Thyroid gland (tissue), 4 donors: ENCODE results near the gene ABCB8. TPM values are rescaled to one million over a fixed set of nuclear protein-coding genes. Genes with fewer than 3 reads are reported as not detected.

ENCODE experiments used
- DNase-seq, 2 donors: peaks; one replicate each; pipeline ENCODE4 v3.0.0-alpha.2; 2019
- H3K27ac ChIP-seq, 3 donors: fragments of 200-600 bp; sonication (generic); 1 replicate in 2 of 3; 2 replicates in 1 of 3; pipeline ENCODE4 v1.5.1; 2016 to 2019; ENCODE audit warnings: mild to moderate bottlenecking in 1 of 3, moderate library complexity in 1 of 3
- H3K27me3 ChIP-seq: fragments of 200-600 bp; sonication (generic); one replicate; pipeline ENCODE4 v1.5.1; 2019
- H3K36me3 ChIP-seq, 2 donors: fragments of 200-600 bp; sonication (generic); one replicate each; pipeline ENCODE4 v1.5.1; 2016 to 2019
- H3K4me1 ChIP-seq, 2 donors: fragments of 200-600 bp; sonication (generic); one replicate each; pipeline ENCODE4 v1.5.1; 2017 to 2019
- H3K4me3 ChIP-seq, 3 donors: fragments of 200-600 bp; sonication (generic); replicated peaks in 1 of 3; 1 replicate in 2 of 3; 2 replicates in 1 of 3; pipeline ENCODE4 v1.5.1; 2016; ENCODE audit warnings: mild to moderate bottlenecking in 1 of 3
- H3K9me3 ChIP-seq: fragments of 200-600 bp; sonication (generic); one replicate; pipeline ENCODE4 v1.5.1; 2017
- CTCF ChIP-seq, 6 experiments: fragments of 200-600 bp in 3 of 6; fragments of 450-650 bp in 3 of 6; sonication (generic) in 3 of 6; IDR thresholded peaks; one replicate each; pipeline ENCODE4 v1.5.1; 2016 to 2019; ENCODE audit warnings: antibody characterized with exemption in 6 of 6, mild to moderate bottlenecking in 2 of 6, inconsistent platforms in 1 of 6, moderate library complexity in 1 of 6
- POLR2A ChIP-seq, 2 donors: fragments of 450-650 bp; IDR thresholded peaks; one replicate each; pipeline ENCODE4 v1.6.1; 2017; ENCODE audit warnings: antibody characterized with exemption in 2 of 2, mild to moderate bottlenecking in 2 of 2, moderate library complexity in 1 of 2
- WGBS, 2 donors: methylation state at CpG; one replicate each; pipeline ENCODE4 v1.1.5; 2017; 5-methylcytosine and 5-hydroxymethylcytosine counted together
- intact Hi-C: fragments of 100-400 bp; cut with DNase I; formaldehyde crosslinking; loops from one replicate; pipeline ENCODE4 v1.15.1; 2023
- total RNA-seq, 4 donors: library from RNA; depleted of rRNA; stranded (reverse); fragments of >200 nt; gene quantifications; one replicate each; pipeline ENCODE4 v1.2.3, GENCODE V29; 2016

The ABCB8 gene
- total RNA-seq, 4 donors from 2014 or later = 39.0 to 74.2 (median 60.9) TPM

DNA sequence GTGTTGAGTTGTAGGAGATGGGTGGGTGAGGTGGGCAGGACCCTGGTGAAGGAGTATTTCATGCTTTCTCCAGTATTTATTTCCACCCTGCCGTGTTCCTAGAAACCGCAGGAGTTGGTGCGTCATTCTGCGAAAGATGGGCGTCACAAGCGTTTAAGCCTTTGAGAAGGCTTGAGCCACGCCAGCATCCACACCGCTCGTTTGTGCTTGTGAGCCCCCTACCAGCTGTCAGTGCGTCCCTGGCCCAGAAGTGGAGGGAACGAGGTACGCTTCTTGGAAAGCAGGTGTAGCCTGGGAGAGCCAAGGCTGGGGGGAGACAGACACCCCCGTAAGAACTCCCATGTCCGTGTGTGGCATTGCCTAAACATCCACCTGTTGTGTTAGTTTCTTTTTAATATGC, 63.7 kb downstream of the ABCB8 start:
- no peak overlapping the region for H3K27ac ChIP-seq
- H3K36me3 ChIP-seq = no peaks in the 10 kb centered on the region
- 89 to 92% methylated on average over 14 of the region's 14 CpGs for WGBS, 2 donors
- TF ChIP-seq POLR2A (IDR thresholded peaks at IDR 0.05) (no peak), CTCF (IDR thresholded peaks at IDR 0.05) (no peak)
- DNase-seq = no peak
- no peak overlapping the region for H3K4me3 ChIP-seq
- no peaks in the 10 kb centered on the region for H3K9me3 ChIP-seq
- intact Hi-C loops = no loop called here
- H3K27me3 ChIP-seq = no peaks in the 10 kb centered on the region
- H3K4me1 ChIP-seq = peaks cover 9 to 40% of the 10 kb centered on the region in 2 donors

DNA sequence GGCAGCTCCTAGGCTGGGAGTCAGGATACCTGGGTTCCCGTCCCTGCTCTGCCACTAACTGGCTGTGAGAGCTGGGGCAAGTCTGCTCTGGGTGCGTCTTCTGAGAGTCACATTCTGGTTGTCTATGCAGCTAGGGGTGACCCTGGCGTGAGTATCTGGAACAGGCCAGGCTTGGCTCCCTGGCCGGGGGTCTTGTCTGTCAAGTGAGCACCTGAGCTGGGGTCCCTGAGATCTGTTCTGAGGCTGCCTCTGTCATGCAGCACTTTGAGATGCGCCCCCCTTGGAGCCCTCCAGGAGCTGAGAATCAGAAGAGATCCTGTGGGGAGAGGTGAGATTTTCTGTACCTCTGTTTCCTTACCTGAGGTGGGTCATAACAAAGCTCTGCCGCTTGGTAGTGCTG, 65.5 kb downstream of the ABCB8 start:
- no peaks in the 10 kb centered on the region for H3K9me3 ChIP-seq
- intact Hi-C loops = no loop called here
- H3K36me3 ChIP-seq = no peaks in the 10 kb centered on the region
- peaks cover 3 to 34% of the 10 kb centered on the region in 2 donors for H3K4me1 ChIP-seq
- H3K27me3 ChIP-seq = no peaks in the 10 kb centered on the region
- 96 to 98% methylated on average over 6 of the region's 6 CpGs for WGBS, 2 donors
- no peak overlapping the region for H3K4me3 ChIP-seq
- no peak overlapping the region for H3K27ac ChIP-seq
- no peak for TF ChIP-seq CTCF (IDR thresholded peaks at IDR 0.05)
- TF ChIP-seq POLR2A (IDR thresholded peaks at IDR 0.05) = no peak
- DNase-seq = no peak

GRCh38 chr7:151094675-151095074, 66.4 kb downstream of the ABCB8 start:
- peaks cover 3 to 27% of the 10 kb centered on the region in 2 donors for H3K4me1 ChIP-seq
- DNase-seq = no peak
- WGBS, 2 donors = 73 to 75% methylated on average over 5 of the region's 5 CpGs
- H3K9me3 ChIP-seq = no peaks in the 10 kb centered on the region
- H3K4me3 ChIP-seq = no peak overlapping the region
- TF ChIP-seq CTCF (IDR thresholded peaks at IDR 0.05) (no peak), POLR2A (IDR thresholded peaks at IDR 0.05) (no peak)
- no peaks in the 10 kb centered on the region for H3K27me3 ChIP-seq
- intact Hi-C loops = no loop called here
- H3K36me3 ChIP-seq = no peaks in the 10 kb centered on the region
- H3K27ac ChIP-seq = no peak overlapping the region

- Histone ChIP-seq H3K36me3 (no peaks in the 10 kb centered on the region), H3K27ac (no peak overlapping the region), H3K9me3 (no peaks in the 10 kb centered on the region), H3K27me3 (no peaks in the 10 kb centered on the region), H3K4me1 (peaks cover 0 to 21% of the 10 kb centered on the region in 2 donors), H3K4me3 (no peak overlapping the region)
- TF ChIP-seq CTCF (IDR thresholded peaks at IDR 0.05) = no peak
- TF ChIP-seq POLR2A (IDR thresholded peaks at IDR 0.05) = no peak
- DNase-seq = no peak
- WGBS, 2 donors = 78 to 81% methylated on average over 10 of the region's 10 CpGs
- intact Hi-C loops = no loop called here
These were observed 67.0 kb downstream of the ABCB8 start for GRCh38 chr7:151095123-151095797.

- no peaks in the 10 kb centered on the region for H3K36me3 ChIP-seq
- H3K27me3 ChIP-seq = no peaks in the 10 kb centered on the region
- WGBS, 2 donors = 89 to 91% methylated on average over 12 to 17 of the region's 17 CpGs
- peaks cover 0 to 18% of the 10 kb centered on the region in 2 donors for H3K4me1 ChIP-seq
- H3K27ac ChIP-seq = no peak overlapping the region
- DNase-seq = no peak
- intact Hi-C loops = no loop called here
- no peak overlapping the region for H3K4me3 ChIP-seq
- TF ChIP-seq CTCF (IDR thresholded peaks at IDR 0.05) (no peak), POLR2A (IDR thresholded peaks at IDR 0.05) (no peak)
- no peaks in the 10 kb centered on the region for H3K9me3 ChIP-seq
These were observed 67.7 kb downstream of the ABCB8 start for GRCh38 chr7:151095828-151096475.
